ENCODE measurements around the gene BARHL1. TPM values are rescaled to one million over a fixed set of nuclear protein-coding genes. Genes with fewer than 3 reads are reported as not detected.

The BARHL1 gene
- total and polyA plus RNA-seq, 2 experiments from 2014 or later = not detected

- no peak for TF ChIP-seq ZNF462 (CRISPR knock-in tag; IDR thresholded peaks at IDR 0.05)
- no peak for TF ChIP-seq STAT1 (IDR thresholded peaks at IDR 0.05; ENCODE audit: unreplicated experiment)
- no peak for TF ChIP-seq ZNF114 (CRISPR knock-in tag; IDR thresholded peaks at IDR 0.05)
- TF ChIP-seq CTCF (conservative IDR thresholded peaks at IDR 0.05; ENCODE audit: low read depth in 2 of 2) = no peak
- TF ChIP-seq EZH2 (IDR thresholded peaks at IDR 0.05; ENCODE audit: low read depth, unreplicated experiment) = no peak
Observed at GRCh38 chr9:132597073-132597775, 14.8 kb downstream of the BARHL1 start (continued).

- Histone ChIP-seq H3K9me2 (ENCODE audit: insufficient read depth) (no peaks in the 10 kb centered on the region), H3K27ac (ENCODE audit: low read depth) (no peak overlapping the region), H4K20me1 (replicated peaks; ENCODE audit: insufficient read depth) (peaks cover 10% of the 10 kb centered on the region; the same call in 1 of the 2 replicates), H2AFZ (no peak overlapping the region), H3K4me2 (no peak overlapping the region), H3K4me3 (no peak overlapping the region), H3F3A (replicated peaks; ENCODE audit: low read depth) (no peaks in the 10 kb centered on the region), H3K36me3 (ENCODE audit: insufficient read depth) (no peaks in the 10 kb centered on the region; the same call in 1 of the 2 replicates), H3K27me3 (ENCODE audit: insufficient read depth) (no peaks in the 10 kb centered on the region), H3K79me2 (replicated peaks; ENCODE audit: insufficient read depth) (no peaks in the 10 kb centered on the region), H3K4me1 (ENCODE audit: insufficient read depth) (no peaks in the 10 kb centered on the region)
- no peaks in the 10 kb centered on the region for H3K9me3 Mint-ChIP-seq
- DNase-seq (ENCODE audit: low spot score) = no peak
- peaks cover 9% of the 10 kb centered on the region; the same call in 2 of the 3 replicates for H3K4me1 Mint-ChIP-seq
- no peak overlapping the region for H3K4me3 Mint-ChIP-seq
- no peak overlapping the region for H3K27ac Mint-ChIP-seq
- ATAC-seq = no peak
- peaks cover 5% of the 10 kb centered on the region for H3K27me3 Mint-ChIP-seq (ENCODE audit: insufficient read depth, low read depth, poor library complexity)
- peaks cover 15% of the 10 kb centered on the region; the same call in 2 of the 3 replicates for H3K36me3 Mint-ChIP-seq (ENCODE audit: low read depth)
- TF ChIP-seq ETS1 (IDR thresholded peaks at IDR 0.05) = no peak
- TF ChIP-seq CTCF (conservative IDR thresholded peaks at IDR 0.05; ENCODE audit: low read depth in 2 of 2) = no peak
- TF ChIP-seq EZH2phosphoT487 (IDR thresholded peaks at IDR 0.05; ENCODE audit: unreplicated experiment) = no peak
- TF ChIP-seq CREB1 (CRISPR knock-in tag; IDR thresholded peaks at IDR 0.05; ENCODE audit: low read depth) = no peak
- TF ChIP-seq JUNB (IDR thresholded peaks at IDR 0.05; ENCODE audit: unreplicated experiment) = no peak
- no peak for TF ChIP-seq EZH2 (IDR thresholded peaks at IDR 0.05; ENCODE audit: low read depth, unreplicated experiment)
- TF ChIP-seq NANOG (IDR thresholded peaks at IDR 0.05; ENCODE audit: borderline replicate concordance) = no peak
- TF ChIP-seq ZNF114 (CRISPR knock-in tag; IDR thresholded peaks at IDR 0.05) = no peak
- no peak for TF ChIP-seq STAT1 (IDR thresholded peaks at IDR 0.05; ENCODE audit: unreplicated experiment)
- no peak for TF ChIP-seq ZNF331 (CRISPR knock-in tag; IDR thresholded peaks at IDR 0.05; ENCODE audit: low read depth)
- TF ChIP-seq POLR2AphosphoS5 (IDR thresholded peaks at IDR 0.05; ENCODE audit: low read depth) = no peak
Observed at GRCh38 chr9:132600326-132600984, 18.0 kb downstream of the BARHL1 start.
